HUES48 (cell line): ENCODE results near the gene TRPV4.
A peak's percentile ranks its signal among the peaks of the same experiment; 100 is the strongest.

Experiments used
- H3K27ac ChIP-seq: one replicate; pipeline ENCODE4 v1.7.0; 2013; ENCODE audit warnings: low read depth, low read length, inconsistent platforms
- H3K27me3 ChIP-seq: 2 replicates; pipeline ENCODE4 v1.6.1; 2013; ENCODE audit warnings: mild to moderate bottlenecking, low read length; ENCODE audit not compliant: control insufficient read depth, insufficient read depth
- H3K36me3 ChIP-seq: 2 replicates; pipeline ENCODE4 v1.6.1; 2013; ENCODE audit warnings: low read length; ENCODE audit not compliant: control insufficient read depth, insufficient read depth
- H3K4me1 ChIP-seq: 2 replicates; pipeline ENCODE4 v1.6.1; 2013; ENCODE audit warnings: mild to moderate bottlenecking, low read length; ENCODE audit not compliant: control insufficient read depth, insufficient read depth
- H3K4me3 ChIP-seq: 2 replicates; pipeline ENCODE4 v1.5.1; 2013; ENCODE audit warnings: mild to moderate bottlenecking, low read depth, low read length
- H3K9ac ChIP-seq: 2 replicates; pipeline ENCODE4 v1.6.1; 2013; ENCODE audit warnings: mild to moderate bottlenecking, low read depth, low read length, moderate library complexity
- H3K9me3 ChIP-seq: 2 replicates; pipeline ENCODE4 v1.6.1; 2013; ENCODE audit warnings: low read length; ENCODE audit not compliant: control insufficient read depth, insufficient read depth

Gene TRPV4

DNA sequence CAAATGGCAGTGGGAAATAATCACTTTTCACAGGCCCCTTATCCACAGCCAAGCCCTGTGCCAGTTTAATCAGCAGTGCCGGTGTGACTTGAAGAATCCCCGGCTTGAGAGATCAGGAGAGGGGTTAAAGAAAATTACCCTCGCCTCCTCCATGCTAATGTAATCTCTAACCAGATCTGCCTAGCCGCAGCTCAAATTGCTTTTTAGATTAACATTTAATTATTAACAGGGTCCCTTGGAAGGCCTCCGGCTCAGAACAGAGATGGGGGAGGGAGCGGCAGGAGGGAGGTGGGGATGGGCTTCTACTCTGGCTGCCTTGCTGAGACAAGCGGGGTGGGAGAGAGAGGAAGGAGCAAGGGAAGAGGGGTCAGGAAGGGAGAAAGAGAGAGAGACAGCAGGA is 95.6 kb downstream of the TRPV4 start:
- Histone ChIP-seq H3K9me3 (no peaks in the 10 kb centered on the region), H3K4me3 (no peak overlapping the region), H3K36me3 (no peaks in the 10 kb centered on the region), H3K9ac (no peak overlapping the region), H3K27ac (peak overlapping the region; percentile 1), H3K27me3 (no peaks in the 10 kb centered on the region), H3K4me1 (peaks cover 17% of the 10 kb centered on the region)

DNA sequence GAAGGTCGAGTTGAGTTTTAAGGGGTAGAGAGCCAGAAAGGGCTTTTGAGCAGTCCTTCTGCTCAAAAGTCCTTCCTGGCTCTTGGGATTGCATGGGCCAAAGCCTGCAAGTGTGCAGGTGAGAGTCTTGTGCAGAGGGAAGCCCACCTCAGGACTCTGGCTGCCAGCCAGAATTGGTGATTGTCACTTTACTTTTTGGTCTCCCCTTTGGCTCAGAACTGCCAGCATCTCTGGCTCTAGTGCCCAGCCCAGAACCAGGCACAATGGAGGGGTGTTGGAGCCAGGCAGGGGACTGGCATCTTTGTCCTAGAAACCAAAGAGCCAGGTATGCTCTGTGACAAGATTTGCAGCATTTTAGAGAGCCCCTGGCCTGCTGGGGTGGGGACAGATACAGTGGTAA is 96.1 kb downstream of the TRPV4 start:
- Histone ChIP-seq H3K27me3 (no peaks in the 10 kb centered on the region), H3K9ac (no peak overlapping the region), H3K4me1 (peaks cover 17% of the 10 kb centered on the region), H3K4me3 (no peak overlapping the region), H3K36me3 (no peaks in the 10 kb centered on the region), H3K9me3 (no peaks in the 10 kb centered on the region), H3K27ac (peak overlapping the region; percentile 1)

DNA sequence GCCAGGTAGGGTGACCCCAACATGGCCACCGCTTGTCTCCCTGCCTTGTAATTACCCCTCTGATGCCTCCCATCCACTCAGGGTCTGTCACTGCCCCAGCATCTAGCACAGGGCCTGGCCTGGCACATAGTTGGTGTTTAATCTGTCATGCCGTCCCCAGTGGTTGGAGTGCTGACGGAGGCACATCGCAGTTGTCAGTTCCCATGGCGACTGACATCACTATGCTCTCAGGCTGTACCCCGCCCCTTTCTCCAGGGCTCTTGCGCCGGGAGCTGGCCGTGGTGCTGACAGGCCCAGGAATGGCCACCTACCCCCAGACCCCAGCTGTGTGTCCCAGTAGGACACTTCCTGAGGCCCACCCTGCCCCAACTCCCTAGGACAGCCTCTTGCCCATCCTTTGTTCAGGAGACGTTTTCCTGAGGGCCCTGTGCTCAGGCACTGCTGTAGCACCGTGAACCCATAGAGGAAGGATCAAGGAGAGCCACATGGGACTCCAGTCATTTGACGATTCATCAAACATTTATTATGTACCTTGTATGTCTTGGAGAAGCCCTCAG is 96.6 kb downstream of the TRPV4 start:
- Histone ChIP-seq H3K36me3 (no peaks in the 10 kb centered on the region), H3K9me3 (no peaks in the 10 kb centered on the region), H3K9ac (no peak overlapping the region), H3K4me3 (no peak overlapping the region), H3K4me1 (peaks cover 17% of the 10 kb centered on the region), H3K27ac (no peak overlapping the region), H3K27me3 (no peaks in the 10 kb centered on the region)

DNA sequence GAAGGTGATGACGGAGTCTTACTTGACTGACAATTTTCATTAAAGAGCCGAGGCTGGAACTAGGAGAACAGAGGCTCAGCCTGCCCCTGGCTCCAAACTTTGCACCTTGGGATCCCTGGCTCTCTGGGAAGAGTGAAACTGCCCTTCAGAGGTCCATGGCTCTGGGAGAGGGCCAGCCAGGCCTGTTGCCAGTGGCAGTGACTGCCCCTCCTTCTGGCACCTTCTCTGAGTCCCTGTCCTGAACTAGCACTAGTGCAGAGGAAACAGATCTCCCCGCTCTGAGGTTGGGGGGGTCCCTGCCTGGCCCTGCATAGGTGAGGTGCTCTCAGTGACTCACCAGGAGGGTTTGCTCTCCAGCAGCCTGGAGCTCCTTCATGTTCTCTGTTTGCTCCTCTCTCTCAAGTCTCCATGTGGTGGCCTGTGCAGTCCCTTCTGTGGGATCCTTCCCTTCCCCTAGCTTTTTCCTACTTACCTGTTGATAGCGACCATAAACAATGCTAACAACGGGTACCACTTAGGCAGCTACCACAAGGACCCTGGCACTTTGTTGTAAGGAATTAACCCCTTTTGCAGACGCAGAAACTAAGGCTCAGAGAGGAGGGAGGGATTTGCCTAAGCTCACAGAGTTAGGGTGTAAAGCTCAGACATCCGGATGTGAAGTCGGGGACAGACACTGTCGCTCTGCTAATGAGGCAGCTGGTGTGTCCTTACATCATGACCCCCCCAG is 97.2 kb downstream of the TRPV4 start:
- no peaks in the 10 kb centered on the region for H3K27me3 ChIP-seq
- no peak overlapping the region for H3K27ac ChIP-seq
- no peak overlapping the region for H3K4me3 ChIP-seq
- H3K4me1 ChIP-seq, result peaks cover 17% of the 10 kb centered on the region
- H3K9me3 ChIP-seq, result no peaks in the 10 kb centered on the region
- no peak overlapping the region for H3K9ac ChIP-seq
- H3K36me3 ChIP-seq, result no peaks in the 10 kb centered on the region

DNA sequence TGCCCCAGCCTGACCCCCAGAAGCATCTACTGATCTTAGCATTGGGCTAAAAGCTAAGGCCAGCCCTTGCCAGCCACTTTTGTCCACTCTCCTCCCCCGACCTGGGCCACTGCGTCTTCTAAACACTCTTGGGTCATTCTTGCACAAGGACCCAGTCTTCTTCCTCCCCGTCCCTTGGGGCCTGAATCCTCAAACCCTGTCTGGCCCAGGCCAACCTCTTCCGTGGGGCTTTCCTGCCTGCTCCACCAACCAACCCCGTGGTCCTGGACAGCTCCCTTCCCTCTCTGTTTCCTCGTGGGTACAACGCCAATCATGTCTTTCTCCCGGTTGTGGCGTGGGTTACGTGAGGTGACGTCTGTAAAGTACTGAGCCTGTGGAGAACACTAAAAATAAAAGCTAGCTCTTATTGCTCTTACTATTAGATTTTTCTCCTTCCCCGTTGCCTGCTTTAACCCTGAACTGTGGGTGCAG is 98.1 kb downstream of the TRPV4 start:
- no peaks in the 10 kb centered on the region for H3K9me3 ChIP-seq
- H3K36me3 ChIP-seq, result no peaks in the 10 kb centered on the region
- peaks cover 17% of the 10 kb centered on the region for H3K4me1 ChIP-seq
- no peaks in the 10 kb centered on the region for H3K27me3 ChIP-seq
- H3K4me3 ChIP-seq, result no peak overlapping the region
- H3K9ac ChIP-seq, result no peak overlapping the region
- no peak overlapping the region for H3K27ac ChIP-seq

DNA sequence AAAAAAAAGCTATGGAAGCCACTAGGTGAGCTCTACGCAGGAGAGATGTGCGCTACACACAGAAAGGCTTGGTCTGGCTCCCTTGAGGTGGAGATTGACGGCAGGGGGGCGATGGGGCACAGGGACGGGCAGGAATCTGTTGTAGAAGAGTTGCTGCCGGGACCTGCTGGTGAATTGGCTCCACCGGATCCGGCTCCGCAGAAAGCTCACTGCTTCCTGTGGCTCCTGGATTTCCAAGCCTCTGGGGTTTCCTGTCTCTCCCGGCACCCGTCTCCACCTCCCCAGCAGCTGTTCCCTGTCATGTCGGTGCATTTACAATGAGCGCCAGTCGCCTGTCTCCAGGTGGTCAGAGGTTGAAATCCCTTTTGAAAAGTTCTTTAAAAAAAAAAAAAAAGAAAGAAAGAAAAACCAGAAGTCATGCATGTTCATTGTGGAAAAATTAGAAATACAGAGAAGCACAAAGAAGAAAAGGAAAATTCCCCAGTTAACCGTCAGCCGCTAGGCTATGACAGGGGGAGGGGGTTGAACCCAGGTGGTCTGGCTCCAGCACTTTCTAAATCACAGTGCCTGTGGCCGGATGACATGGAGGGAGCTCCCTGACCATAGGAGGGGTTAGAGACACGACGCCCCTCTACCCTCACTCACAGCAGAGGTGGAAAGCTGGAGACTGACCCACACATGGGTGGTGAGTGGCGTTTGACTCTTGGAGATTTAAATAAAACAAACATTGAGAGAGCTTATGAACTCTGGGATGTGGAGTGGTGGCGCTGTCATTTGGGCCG is 98.8 kb downstream of the TRPV4 start:
- H3K27ac ChIP-seq, result peak overlapping the region; percentile 16
- 0 out of 2 replicates have a peak overlapping the region, but pooled peaks have one; percentile 25 for H3K4me3 ChIP-seq
- H3K4me1 ChIP-seq, result peaks cover 17% of the 10 kb centered on the region
- no peaks in the 10 kb centered on the region for H3K27me3 ChIP-seq
- no peaks in the 10 kb centered on the region for H3K36me3 ChIP-seq
- H3K9ac ChIP-seq, result no peak overlapping the region
- H3K9me3 ChIP-seq, result no peaks in the 10 kb centered on the region
